ENCODE results near the gene DNM3.

- TF ChIP-seq CTCF (IDR thresholded peaks at IDR 0.05) (no peak), EP300 (IDR thresholded peaks at IDR 0.05) (no peak), POLR2A (IDR thresholded peaks at IDR 0.05) (no peak)
Measured at GRCh38 chr1:172083191-172083590, 241.9 kb downstream of the DNM3 start.
